ENCODE measurements around the gene MVK. TPM values are rescaled to one million over a fixed set of nuclear protein-coding genes. Genes with fewer than 3 reads are reported as not detected.

Gene MVK
- total and polyA plus RNA-seq, 2 of the 4 experiments (the other 2 are of a cell fraction), result 6.6 to 11.5 TPM

DNA sequence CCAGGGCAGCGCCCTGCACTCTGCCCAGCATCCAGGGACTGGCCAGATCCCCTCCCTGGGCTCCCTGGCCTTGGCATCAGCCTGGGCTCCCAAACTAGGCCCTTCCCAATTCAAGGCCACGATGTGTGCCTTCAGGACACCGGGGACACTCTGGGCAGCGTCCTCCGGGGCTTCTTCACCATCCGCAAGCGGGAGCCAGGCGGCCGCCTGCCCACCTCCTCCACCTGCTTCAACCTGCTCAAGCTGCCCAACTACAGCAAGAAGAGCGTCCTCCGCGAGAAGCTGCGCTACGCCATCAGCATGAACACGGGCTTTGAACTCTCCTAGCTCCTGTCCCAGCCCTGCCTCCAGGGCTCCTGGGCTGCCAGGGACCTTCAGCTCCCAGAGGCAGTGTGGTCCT is 39.1 kb upstream of the MVK start:
- BruUV-seq (replicated peaks), result no TSS peak
- Histone ChIP-seq H3K9ac (ENCODE audit: low read depth, low read length) (no peak overlapping the region), H2BK5ac (ENCODE audit: low read depth, low read length, poor library complexity, severe bottlenecking) (no peak overlapping the region), H3K14ac (replicated peaks; ENCODE audit: low read depth, low read length) (no peak overlapping the region), H3K27ac (ENCODE audit: insufficient read depth, low read length) (no peak overlapping the region), H3K4ac (ENCODE audit: low read depth, low read length) (no peak overlapping the region), H3K4me1 (ENCODE audit: control insufficient read depth, insufficient read depth, low read length) (peaks cover 4% of the 10 kb centered on the region), H3K9me3 (ENCODE audit: control insufficient read depth, insufficient read depth, low read length) (no peaks in the 10 kb centered on the region), H2AK9ac (replicated peaks; ENCODE audit: low read depth, low read length, poor library complexity) (no peak overlapping the region), H4K91ac (ENCODE audit: insufficient read depth, low read depth, low read length) (no peak overlapping the region), H2AK5ac (ENCODE audit: low read depth, low read length) (no peak overlapping the region), H4K20me1 (ENCODE audit: insufficient read depth, low read length) (no peaks in the 10 kb centered on the region), H2BK20ac (ENCODE audit: low read depth, low read length) (no peak overlapping the region), H3K79me1 (ENCODE audit: low read depth in 1 of 2, low read length in 2 of 2) (no peaks in the 10 kb centered on the region; a peak in 1 of 4 replicates), H3K4me3 (ENCODE audit: insufficient read depth, low read depth, low read length) (no peak overlapping the region), H3K23ac (ENCODE audit: low read depth, low read length) (no peak overlapping the region), H4K8ac (ENCODE audit: low read depth in 2 of 2, low read length in 2 of 2) (no peak overlapping the region), H4K5ac (ENCODE audit: low read depth, low read length) (no peak overlapping the region), H3K18ac (ENCODE audit: low read depth, low read length) (no peak overlapping the region), H2BK120ac (ENCODE audit: low read depth, low read length) (no peak overlapping the region), H3K4me2 (ENCODE audit: low read depth, low read length) (no peak overlapping the region), H2BK15ac (ENCODE audit: low read depth, low read length) (no peak overlapping the region), H3K27me3 (ENCODE audit: control insufficient read depth, insufficient read depth, low read length) (no peaks in the 10 kb centered on the region), H3K56ac (ENCODE audit: extremely low read depth, insufficient read depth, low read length) (no peak overlapping the region), H2AFZ (replicated peaks; ENCODE audit: low read length, poor library complexity) (no peak overlapping the region), H3K36me3 (ENCODE audit: control insufficient read depth, insufficient read depth, low read length) (peaks cover 45% of the 10 kb centered on the region), H3K9me1 (ENCODE audit: insufficient read depth, low read length) (peaks cover 5% of the 10 kb centered on the region)
- DNase-seq, result no peak
- no peak for ATAC-seq (ENCODE audit: low read depth)
- CTCF ChIA-PET, result no interaction called here
- intact Hi-C loops (cut with micrococcal nuclease), result no loop called here
- WGBS, 2 experiments (ENCODE audit: extremely low coverage in 2 of 2, insufficient read length in 1 of 2), result 100% methylated on average over 1 of the region's 15 CpGs; no CpG with 5 or more reads in 1 of the 2 experiments
- in situ Hi-C loops (cut with MboI; ENCODE audit: low sequenced_read_pairs), result no loop called here
- POLR2A ChIA-PET (ENCODE audit: unreplicated experiment), result no interaction called here
- TF ChIP-seq CHD1 (IDR thresholded peaks at IDR 0.05; ENCODE audit: low read depth, low read length) (no peak), FOS (IDR thresholded peaks at IDR 0.05; ENCODE audit: low read depth, low read length) (no peak), RAD21 (IDR thresholded peaks at IDR 0.05; ENCODE audit: low read length) (no peak), MAZ (IDR thresholded peaks at IDR 0.05; ENCODE audit: borderline replicate concordance, low read depth, low read length) (no peak), SMC3 (IDR thresholded peaks at IDR 0.05; ENCODE audit: low read depth, low read length) (no peak), CEBPB (IDR thresholded peaks at IDR 0.05; ENCODE audit: low read depth, low read length) (no peak), RCOR1 (IDR thresholded peaks at IDR 0.05; ENCODE audit: insufficient replicate concordance, low read length) (no peak), MAFK (IDR thresholded peaks at IDR 0.05; ENCODE audit: low read depth, low read length) (no peak), POLR2A (IDR thresholded peaks at IDR 0.05; ENCODE audit: low read depth, low read length) (no peak), BHLHE40 (IDR thresholded peaks at IDR 0.05; ENCODE audit: low read depth, low read length) (no peak), NFE2L2 (IDR thresholded peaks at IDR 0.05; ENCODE audit: low read depth, low read length) (no peak), MXI1 (IDR thresholded peaks at IDR 0.05; ENCODE audit: borderline replicate concordance, low read depth, low read length) (no peak)
- TF ChIP-seq, protein P1, sequence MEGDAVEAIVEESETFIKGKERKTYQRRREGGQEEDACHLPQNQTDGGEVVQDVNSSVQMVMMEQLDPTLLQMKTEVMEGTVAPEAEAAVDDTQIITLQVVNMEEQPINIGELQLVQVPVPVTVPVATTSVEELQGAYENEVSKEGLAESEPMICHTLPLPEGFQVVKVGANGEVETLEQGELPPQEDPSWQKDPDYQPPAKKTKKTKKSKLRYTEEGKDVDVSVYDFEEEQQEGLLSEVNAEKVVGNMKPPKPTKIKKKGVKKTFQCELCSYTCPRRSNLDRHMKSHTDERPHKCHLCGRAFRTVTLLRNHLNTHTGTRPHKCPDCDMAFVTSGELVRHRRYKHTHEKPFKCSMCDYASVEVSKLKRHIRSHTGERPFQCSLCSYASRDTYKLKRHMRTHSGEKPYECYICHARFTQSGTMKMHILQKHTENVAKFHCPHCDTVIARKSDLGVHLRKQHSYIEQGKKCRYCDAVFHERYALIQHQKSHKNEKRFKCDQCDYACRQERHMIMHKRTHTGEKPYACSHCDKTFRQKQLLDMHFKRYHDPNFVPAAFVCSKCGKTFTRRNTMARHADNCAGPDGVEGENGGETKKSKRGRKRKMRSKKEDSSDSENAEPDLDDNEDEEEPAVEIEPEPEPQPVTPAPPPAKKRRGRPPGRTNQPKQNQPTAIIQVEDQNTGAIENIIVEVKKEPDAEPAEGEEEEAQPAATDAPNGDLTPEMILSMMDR (conservative IDR thresholded peaks at IDR 0.05; ENCODE audit: low read depth, low read length), result no peak
- TF ChIP-seq, protein P2, sequence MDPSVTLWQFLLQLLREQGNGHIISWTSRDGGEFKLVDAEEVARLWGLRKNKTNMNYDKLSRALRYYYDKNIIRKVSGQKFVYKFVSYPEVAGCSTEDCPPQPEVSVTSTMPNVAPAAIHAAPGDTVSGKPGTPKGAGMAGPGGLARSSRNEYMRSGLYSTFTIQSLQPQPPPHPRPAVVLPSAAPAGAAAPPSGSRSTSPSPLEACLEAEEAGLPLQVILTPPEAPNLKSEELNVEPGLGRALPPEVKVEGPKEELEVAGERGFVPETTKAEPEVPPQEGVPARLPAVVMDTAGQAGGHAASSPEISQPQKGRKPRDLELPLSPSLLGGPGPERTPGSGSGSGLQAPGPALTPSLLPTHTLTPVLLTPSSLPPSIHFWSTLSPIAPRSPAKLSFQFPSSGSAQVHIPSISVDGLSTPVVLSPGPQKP (IDR thresholded peaks at IDR 0.05; ENCODE audit: borderline replicate concordance, low read depth, low read length), result no peak
- dilution Hi-C loops (cut with HindIII; ENCODE audit: low sequenced_read_pairs, unreplicated experiment), result no loop called here
